GM18520 (cell line): ENCODE data around the gene DGKI.

Experiments
- ATAC-seq: cut with Tn5 transposase; IDR thresholded peaks from one replicate; pipeline ENCODE4 v1.9.1; 2021; ENCODE audit not compliant: unreplicated experiment

The DGKI gene

GRCh38 chr7:137609500-137609899 is 237.3 kb downstream of the DGKI start:
- no peak for ATAC-seq

GRCh38 chr7:137606061-137606674 is 240.6 kb downstream of the DGKI start:
- ATAC-seq, result no peak

- ATAC-seq, result no peak
Observed at GRCh38 chr7:137603043-137603442, 243.7 kb downstream of the DGKI start.

- ATAC-seq, result no peak
Observed at GRCh38 chr7:137601642-137602041, 245.1 kb downstream of the DGKI start.

- no peak for ATAC-seq
Observed at GRCh38 chr7:137597856-137598255, 248.9 kb downstream of the DGKI start.

GRCh38 chr7:137593115-137593711 is 253.6 kb downstream of the DGKI start:
- ATAC-seq, result no peak

GRCh38 chr7:137592232-137592896 is 254.4 kb downstream of the DGKI start:
- ATAC-seq, result peak; percentile 64

GRCh38 chr7:137591421-137591837 is 255.3 kb downstream of the DGKI start:
- ATAC-seq, result no peak

- no peak for ATAC-seq
Observed at GRCh38 chr7:137590756-137591305, 255.9 kb downstream of the DGKI start.

GRCh38 chr7:137590071-137590755 is 256.6 kb downstream of the DGKI start:
- no peak for ATAC-seq

- ATAC-seq, result no peak
Observed at GRCh38 chr7:137587326-137587725, 259.4 kb downstream of the DGKI start.

- no peak for ATAC-seq
Observed at GRCh38 chr7:137585591-137585990, 261.2 kb downstream of the DGKI start.

- ATAC-seq, result no peak
Observed at GRCh38 chr7:137583172-137583571, 263.6 kb downstream of the DGKI start.

GRCh38 chr7:137579913-137580640 is 266.7 kb downstream of the DGKI start:
- no peak for ATAC-seq

GRCh38 chr7:137578541-137578940 is 268.2 kb downstream of the DGKI start:
- ATAC-seq, result no peak

GRCh38 chr7:137577184-137577583 is 269.6 kb downstream of the DGKI start:
- no peak for ATAC-seq

GRCh38 chr7:137576481-137576880 is 270.3 kb downstream of the DGKI start:
- ATAC-seq, result no peak

- ATAC-seq, result no peak
Observed at GRCh38 chr7:137574812-137575211, 272.0 kb downstream of the DGKI start.

- no peak for ATAC-seq
Observed at GRCh38 chr7:137572056-137572784, 274.6 kb downstream of the DGKI start.

GRCh38 chr7:137564677-137565076 is 282.1 kb downstream of the DGKI start:
- no peak for ATAC-seq
